Psoas muscle (tissue), 8 donors: ENCODE results near the gene ARAP3. TPM values are rescaled to one million over a fixed set of nuclear protein-coding genes. Genes with fewer than 3 reads are reported as not detected.

Experiments used
- ATAC-seq, 4 donors: fragments of 200-7000 bp; cut with Tn5 transposase; one replicate each; pipeline ENCODE4 v1.9.1; 2020; ENCODE audit warnings: moderate library complexity in 3 of 4, mild to moderate bottlenecking in 2 of 4
- DNase-seq, 2 donors: peaks; one replicate each; pipeline ENCODE4 v3.0.0-alpha.2; 2020
- H3K27ac ChIP-seq: fragments of 200-600 bp; one replicate; pipeline ENCODE4 v1.8.0; 2022
- H3K27me3 ChIP-seq, 3 donors: fragments of 200-600 bp in 1 of 3; one replicate each; pipeline versions ENCODE4 v1.6.1 to v1.8.0; 2013 to 2022; ENCODE audit warnings: low read length in 2 of 3, mild to moderate bottlenecking in 2 of 3, moderate library complexity in 1 of 3; ENCODE audit not compliant: insufficient read depth in 3 of 3
- H3K36me3 ChIP-seq, 2 donors: fragments of 200-600 bp in 1 of 2; one replicate each; pipeline versions ENCODE4 v1.6.1 to v1.8.0; 2013 to 2022; ENCODE audit warnings: low read depth in 1 of 2, mild to moderate bottlenecking in 1 of 2, moderate library complexity in 1 of 2; ENCODE audit not compliant: insufficient read depth in 1 of 2
- H3K4me1 ChIP-seq: fragments of 200-600 bp; one replicate; pipeline ENCODE4 v1.8.0; 2022
- H3K4me3 ChIP-seq: fragments of 200-600 bp; one replicate; pipeline ENCODE4 v1.8.0; 2022; ENCODE audit warnings: mild to moderate bottlenecking
- H3K9me3 ChIP-seq: fragments of 200-600 bp; one replicate; pipeline ENCODE4 v1.8.0; 2022
- CTCF ChIP-seq: fragments of 200-600 bp; IDR thresholded peaks from one replicate; pipeline ENCODE4 v1.8.0; 2022; ENCODE audit warnings: antibody characterized with exemption
- WGBS, 3 donors: extraction: QIAGEN DNeasy Blood & Tissue Kit; methylation state at CpG; one replicate each; pipeline versions ENCODE4 v1.1.6 to v1.1.7; 2013; 5-methylcytosine and 5-hydroxymethylcytosine counted together
- intact Hi-C, 2 donors: fragments of 100-400 bp; cut with DNase I; formaldehyde crosslinking; loops; one replicate each; pipeline versions ENCODE4 v1.11.0 to v1.14.2; 2022
- polyA plus RNA-seq, 3 donors: library from polyadenylated mRNA; stranded (reverse); fragments of 200-250 nt; gene quantifications; one replicate each; pipeline ENCODE4 v1.2.3, GENCODE V29; 2013
- total RNA-seq, 4 donors: library from RNA; stranded (reverse); fragmentation: NEBNext Ultra II Directional in 2 of 4; extraction: Animal tissue kit (Norgen Biotek cat#: 25700) in 2 of 4; gene quantifications; one replicate each; pipeline versions ENCODE4 v1.2.1 to v1.2.4, GENCODE V29; 2021 to 2023
- donor health status: healthy with polysubstance abuse.
- donor health status: DM: no; HTN: no; CAD: no; lungs with moderate emphysema.
- donor health status: Bipolar disorder and iron deficiency.
- donor health status: healthy.
- donor health status: DM: yes; HTN: yes; CAD: no.
- donor health status: DM: no; HTN: no; CAD: no.
- donor health status: DM: no; HTN: no; CAD: no.
- donor health status: DM: yes; HTN: yes; CAD: no.

Gene ARAP3
- total and polyA plus RNA-seq, 7 donors, result 2.4 to 10.0 (median 5.2) TPM

GRCh38 chr5:141703133-141703561 is 21.1 kb upstream of the ARAP3 start:
- no peak for TF ChIP-seq CTCF
- Histone ChIP-seq H3K27me3 (peaks cover 0 to 62% (median 12%) of the 10 kb centered on the region in 3 donors), H3K36me3 (no peaks in the 10 kb centered on the region), H3K4me1 (peaks cover 13% of the 10 kb centered on the region), H3K27ac (no peak overlapping the region), H3K4me3 (no peak overlapping the region), H3K9me3 (no peaks in the 10 kb centered on the region)
- DNase-seq, result no peak
- intact Hi-C loops, result loop anchor here in 1 of 2 donors (2.0 kb wide), 1 partner anchor 176 kb away; the partner anchor contains the start of gene PCDH1
- WGBS, 3 donors, result 13 to 19% (median 16%) methylated on average over 16 of the region's 16 CpGs
- peak in 1 of 4 donors; percentile 38 for ATAC-seq

GRCh38 chr5:141701360-141702119 is 19.5 kb upstream of the ARAP3 start:
- DNase-seq (no peak), ATAC-seq (peak in 1 of 4 donors; percentile 11)
- TF ChIP-seq CTCF, result no peak
- WGBS, 3 donors, result 12 to 18% (median 14%) methylated on average over 16 of the region's 16 CpGs
- Histone ChIP-seq H3K27me3 (peaks cover 0 to 77% (median 14%) of the 10 kb centered on the region in 3 donors), H3K27ac (no peak overlapping the region), H3K4me1 (peaks cover 13% of the 10 kb centered on the region), H3K36me3 (no peaks in the 10 kb centered on the region), H3K4me3 (peak overlapping the region; percentile 68), H3K9me3 (no peaks in the 10 kb centered on the region)
- intact Hi-C loops, result loop anchor here (1.0 to 2.0 kb wide), 2 partner anchors 177 to 178 kb away; partner anchors contain the start of gene PCDH1 (in 1 of the 2)

- Histone ChIP-seq H3K27me3 (peaks cover 0 to 59% (median 10%) of the 10 kb centered on the region in 3 donors), H3K4me1 (peaks cover 13% of the 10 kb centered on the region), H3K27ac (no peak overlapping the region), H3K9me3 (no peaks in the 10 kb centered on the region), H3K4me3 (no peak overlapping the region), H3K36me3 (no peaks in the 10 kb centered on the region)
- no peak for DNase-seq
- 88 to 94% (median 94%) methylated on average over 3 of the region's 3 CpGs for whole genome bisulfite sequencing, 3 donors
- ATAC-seq, result no peak
- TF ChIP-seq CTCF, result no peak
- intact Hi-C loops, result no loop called here
Measured at GRCh38 chr5:141697586-141697985, 15.6 kb upstream of the ARAP3 start.

- intact Hi-C loops, result no loop called here
- H3K9me3 ChIP-seq, result no peaks in the 10 kb centered on the region
- H3K36me3 ChIP-seq, result no peaks in the 10 kb centered on the region
- ATAC-seq, result no peak
- H3K27me3 ChIP-seq, result peaks cover 0 to 47% (median 8%) of the 10 kb centered on the region in 3 donors
- peaks cover 7% of the 10 kb centered on the region for H3K4me1 ChIP-seq
- TF ChIP-seq CTCF, result no peak
- H3K27ac ChIP-seq, result no peak overlapping the region
- H3K4me3 ChIP-seq, result no peak overlapping the region
- 86 to 95% (median 93%) methylated on average over 2 of the region's 2 CpGs for WGBS, 3 donors
- DNase-seq, result no peak
Measured at GRCh38 chr5:141696431-141696830, 14.4 kb upstream of the ARAP3 start.
